Duodenal mucosa (tissue), 2 donors: ENCODE results near the gene CCDC178.
"Not testable (repeated sequence)": the region's sequence is repeated elsewhere in the genome, so short reads cannot be mapped to it uniquely, and the experiment has no call there.

Experiments
- H3K27ac ChIP-seq: one replicate; pipeline ENCODE4 v1.7.0; 2013; ENCODE audit warnings: low read depth, low read length
- H3K27me3 ChIP-seq, 2 donors: one replicate each; pipeline ENCODE4 v1.7.0; 2013; ENCODE audit warnings: low read length in 2 of 2, control low read depth in 1 of 2; ENCODE audit not compliant: insufficient read depth in 2 of 2, control insufficient read depth in 1 of 2
- H3K36me3 ChIP-seq, 2 donors: one replicate each; pipeline ENCODE4 v1.7.0; 2013; ENCODE audit warnings: low read length in 2 of 2, control low read depth in 1 of 2; ENCODE audit not compliant: insufficient read depth in 2 of 2, control insufficient read depth in 1 of 2
- H3K4me1 ChIP-seq, 2 donors: one replicate each; pipeline ENCODE4 v1.7.0; 2013; ENCODE audit warnings: low read length in 2 of 2, control low read depth in 1 of 2; ENCODE audit not compliant: insufficient read depth in 2 of 2, control insufficient read depth in 1 of 2
- H3K4me3 ChIP-seq, 2 donors: one replicate each; pipeline ENCODE4 v1.7.0; 2013; ENCODE audit warnings: low read length in 2 of 2, low read depth in 1 of 2
- H3K9ac ChIP-seq, 2 donors: one replicate each; pipeline ENCODE4 v1.7.0; 2013; ENCODE audit warnings: low read length in 2 of 2, low read depth in 1 of 2
- H3K9me3 ChIP-seq, 2 donors: one replicate each; pipeline ENCODE4 v1.7.0; 2013; ENCODE audit warnings: low read length in 2 of 2, control low read depth in 1 of 2; ENCODE audit not compliant: control insufficient read depth in 1 of 2

Gene CCDC178

DNA sequence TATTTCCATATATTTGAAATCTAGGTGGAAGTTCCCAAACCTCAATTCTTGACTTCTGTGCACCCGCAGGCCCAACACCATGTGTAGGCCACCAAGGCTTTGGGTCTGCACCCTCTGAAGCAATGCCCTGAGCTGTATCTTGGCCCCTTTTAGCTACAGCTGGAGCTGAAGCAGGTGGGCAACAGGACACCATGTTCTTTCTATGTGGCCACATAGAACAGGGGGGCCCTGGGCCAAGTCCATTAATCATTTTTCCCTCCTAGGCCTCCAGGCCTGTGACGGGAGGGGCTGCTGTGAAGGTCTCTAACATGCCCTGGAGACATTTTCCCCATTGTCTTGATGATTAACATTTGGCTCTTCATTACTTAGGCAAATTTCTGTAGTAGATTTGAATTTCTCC is 488.2 kb downstream of the CCDC178 start:
- not testable (repeated sequence) for H3K27ac ChIP-seq, H3K9me3 ChIP-seq, H3K4me3 ChIP-seq, H3K27me3 ChIP-seq, H3K9ac ChIP-seq, H3K4me1 ChIP-seq, H3K36me3 ChIP-seq

DNA sequence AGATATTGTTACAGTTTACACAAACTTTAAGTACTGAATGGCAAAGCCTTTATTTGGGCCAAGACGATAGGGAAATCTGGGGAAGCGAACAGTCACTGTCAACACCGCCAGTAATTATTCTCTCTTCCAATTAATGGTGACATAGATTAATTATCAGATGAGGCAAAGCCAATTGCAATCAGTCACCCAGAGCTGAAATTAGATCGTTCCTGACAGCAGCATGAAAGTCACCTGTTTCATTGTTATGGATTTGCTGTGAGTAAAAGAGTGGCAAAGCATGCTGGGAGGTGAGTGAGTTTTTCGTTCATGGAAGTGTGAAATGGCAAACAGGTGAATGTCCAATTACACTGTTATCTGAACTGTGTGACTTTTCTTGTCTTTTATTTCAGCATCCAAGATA is 502.9 kb downstream of the CCDC178 start:
- Histone ChIP-seq H3K9me3 (no peaks in the 10 kb centered on the region), H3K4me1 (no peaks in the 10 kb centered on the region), H3K9ac (no peak overlapping the region), H3K4me3 (no peak overlapping the region), H3K27me3 (no peaks in the 10 kb centered on the region), H3K36me3 (no peaks in the 10 kb centered on the region), H3K27ac (no peak overlapping the region)

DNA sequence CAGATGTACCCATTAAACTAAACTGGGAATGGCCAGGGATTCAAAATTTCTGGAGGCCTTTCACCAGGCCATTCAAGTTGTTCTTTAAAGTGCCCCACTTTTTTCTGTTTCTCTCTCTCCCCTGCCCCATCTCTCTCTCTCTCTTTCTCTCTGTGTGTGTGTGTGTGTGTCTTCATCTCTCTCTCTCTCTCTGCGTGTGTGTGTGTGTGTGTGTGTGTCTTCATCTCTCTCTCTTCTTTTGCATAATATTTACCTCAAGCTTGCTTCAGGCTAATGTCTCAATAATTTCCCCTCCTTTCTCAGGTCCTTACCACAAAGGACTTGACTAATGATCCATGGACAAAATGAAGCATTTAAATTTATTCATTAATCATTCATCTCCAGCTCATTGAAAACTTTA is 503.5 kb downstream of the CCDC178 start:
- no peak overlapping the region for H3K27ac ChIP-seq

GRCh38 chr18:32934201-32934600 is 506.3 kb downstream of the CCDC178 start:
- Histone ChIP-seq H3K27me3 (no peaks in the 10 kb centered on the region), H3K9me3 (no peaks in the 10 kb centered on the region), H3K36me3 (no peaks in the 10 kb centered on the region), H3K4me3 (no peak overlapping the region), H3K27ac (no peak overlapping the region), H3K9ac (no peak overlapping the region), H3K4me1 (no peaks in the 10 kb centered on the region)

More for the DNA sequence above, 503.5 kb downstream of the CCDC178 start:
- no peaks in the 10 kb centered on the region for H3K9me3 ChIP-seq
- no peak overlapping the region for H3K9ac ChIP-seq
- no peaks in the 10 kb centered on the region for H3K36me3 ChIP-seq
- H3K27me3 ChIP-seq = no peaks in the 10 kb centered on the region
- H3K4me1 ChIP-seq = no peaks in the 10 kb centered on the region
- H3K4me3 ChIP-seq = no peak overlapping the region

DNA sequence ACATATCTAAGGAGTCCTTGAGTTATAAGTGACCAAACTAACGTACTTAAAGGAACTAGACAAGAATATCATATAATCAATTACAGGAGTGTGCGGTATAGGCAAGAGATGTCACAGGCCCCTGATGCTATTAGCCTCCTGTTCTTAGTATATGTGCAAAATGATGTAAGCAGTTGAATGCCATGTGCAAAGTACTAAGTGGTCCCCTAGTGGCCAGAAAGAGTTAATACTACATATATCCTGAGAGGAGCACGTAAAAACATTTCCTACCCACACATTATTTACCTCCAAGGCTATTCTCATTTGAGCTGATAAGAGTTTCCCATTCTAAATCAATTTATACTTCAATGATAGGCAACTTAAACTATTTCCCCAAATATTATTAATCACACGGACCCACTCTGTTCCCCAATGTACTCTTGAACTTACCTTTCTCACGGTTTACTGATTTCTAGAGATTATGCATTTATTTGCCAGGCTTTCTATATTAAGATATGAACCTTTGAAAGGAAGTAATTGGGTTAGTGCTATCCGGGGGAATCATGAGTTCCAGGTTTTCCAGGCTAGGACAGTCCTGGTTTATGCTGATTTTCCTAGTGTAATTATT is 509.7 kb downstream of the CCDC178 start:
- H3K4me3 ChIP-seq = no peak overlapping the region
- no peak overlapping the region for H3K27ac ChIP-seq
- no peaks in the 10 kb centered on the region for H3K9me3 ChIP-seq
- no peak overlapping the region for H3K9ac ChIP-seq
- no peaks in the 10 kb centered on the region for H3K36me3 ChIP-seq
- no peaks in the 10 kb centered on the region for H3K4me1 ChIP-seq
- H3K27me3 ChIP-seq = no peaks in the 10 kb centered on the region

DNA sequence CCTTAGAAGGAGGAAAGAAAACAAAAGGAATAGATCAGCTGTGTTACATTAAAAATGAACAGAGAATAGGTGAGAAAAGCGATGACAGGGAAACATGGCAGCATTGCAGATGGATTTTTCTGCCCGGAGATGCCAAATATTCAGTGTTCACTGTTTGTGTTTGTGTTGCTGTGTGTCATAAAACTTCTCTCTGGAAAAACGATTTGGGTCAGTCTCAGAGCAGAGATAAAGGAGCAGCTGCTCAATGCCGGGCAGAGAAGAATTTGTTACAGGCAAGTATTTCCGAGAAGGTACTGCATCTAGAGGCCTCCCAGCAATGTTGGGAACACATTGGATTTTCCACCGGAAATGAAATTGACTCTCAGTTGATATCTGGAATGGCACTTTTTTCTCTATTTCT is 511.3 kb downstream of the CCDC178 start:
- Histone ChIP-seq H3K27ac (no peak overlapping the region), H3K9me3 (no peaks in the 10 kb centered on the region), H3K4me1 (no peaks in the 10 kb centered on the region), H3K36me3 (no peaks in the 10 kb centered on the region), H3K4me3 (no peak overlapping the region), H3K9ac (no peak overlapping the region), H3K27me3 (no peaks in the 10 kb centered on the region)

DNA sequence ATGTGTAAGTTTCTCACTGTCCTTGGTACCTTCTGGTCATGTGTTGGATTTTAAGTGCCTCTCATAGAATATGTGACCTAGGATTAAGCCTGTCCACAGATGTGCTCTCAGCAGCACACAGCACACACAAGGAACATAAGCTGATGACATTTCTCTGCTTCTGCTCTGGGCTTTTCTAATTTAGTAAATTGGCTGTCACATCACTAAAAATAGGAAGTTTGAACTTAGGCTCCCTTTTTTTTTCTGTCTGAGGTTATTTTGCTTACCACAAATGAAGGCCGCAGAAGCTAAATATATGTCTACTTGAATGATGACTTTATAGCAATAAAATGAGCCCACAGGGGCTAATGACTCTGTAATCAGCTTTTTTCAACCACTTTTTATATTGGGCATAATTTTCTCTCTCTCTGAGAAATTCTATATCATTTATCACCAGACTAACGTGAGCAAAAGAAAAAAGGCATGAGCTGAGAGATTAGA is 517.5 kb downstream of the CCDC178 start:
- Histone ChIP-seq H3K4me1 (no peaks in the 10 kb centered on the region), H3K27ac (no peak overlapping the region), H3K4me3 (no peak overlapping the region), H3K27me3 (no peaks in the 10 kb centered on the region), H3K9ac (no peak overlapping the region), H3K9me3 (no peaks in the 10 kb centered on the region), H3K36me3 (no peaks in the 10 kb centered on the region)

DNA sequence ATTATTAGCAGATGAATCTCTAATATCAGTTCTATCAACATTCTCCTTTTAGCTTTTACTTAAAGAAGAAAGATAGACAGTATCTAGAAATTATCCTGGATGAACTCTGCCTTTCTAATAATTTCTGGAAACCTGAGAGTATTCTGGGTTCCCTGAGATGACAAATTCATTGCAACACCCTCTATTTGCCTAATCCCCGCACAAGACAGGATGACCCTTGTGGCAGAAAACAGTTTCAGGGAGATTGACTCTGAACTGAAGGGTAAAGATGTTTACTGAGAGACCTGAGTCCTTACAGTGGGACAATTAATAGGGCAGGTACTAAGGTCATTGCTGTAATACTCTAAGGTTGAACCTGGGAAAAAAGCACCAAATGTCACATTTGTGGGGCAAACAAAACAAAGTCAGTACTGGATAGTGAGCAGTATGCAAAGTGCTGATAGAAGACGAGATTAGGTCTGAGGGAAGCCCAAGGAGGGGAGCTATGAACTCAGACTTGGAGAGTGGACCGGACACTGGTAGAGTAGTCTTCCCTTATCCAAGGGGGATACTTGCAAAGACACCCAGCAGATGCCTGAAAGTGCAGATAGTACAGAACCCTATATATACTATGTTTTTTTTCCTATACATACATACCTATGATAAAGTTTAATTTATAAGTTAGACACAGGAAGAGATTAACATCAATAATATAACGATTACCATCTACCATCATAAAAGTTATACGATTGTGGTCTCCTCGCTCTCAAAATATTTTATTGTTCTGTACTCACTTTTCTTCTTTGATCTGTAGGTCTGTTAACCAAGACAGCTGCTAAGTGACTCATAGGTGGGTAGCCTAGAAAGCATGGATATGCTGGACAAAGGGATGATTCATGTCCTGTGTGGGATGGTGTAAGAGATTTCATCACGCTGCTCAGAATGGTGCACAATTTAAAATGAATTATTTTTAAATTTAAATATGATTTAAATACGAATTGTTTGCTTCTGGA is 519.4 kb downstream of the CCDC178 start:
- Histone ChIP-seq H3K4me1 (no peaks in the 10 kb centered on the region), H3K27ac (no peak overlapping the region), H3K4me3 (no peak overlapping the region), H3K27me3 (no peaks in the 10 kb centered on the region), H3K9me3 (no peaks in the 10 kb centered on the region), H3K36me3 (no peaks in the 10 kb centered on the region), H3K9ac (no peak overlapping the region)

DNA sequence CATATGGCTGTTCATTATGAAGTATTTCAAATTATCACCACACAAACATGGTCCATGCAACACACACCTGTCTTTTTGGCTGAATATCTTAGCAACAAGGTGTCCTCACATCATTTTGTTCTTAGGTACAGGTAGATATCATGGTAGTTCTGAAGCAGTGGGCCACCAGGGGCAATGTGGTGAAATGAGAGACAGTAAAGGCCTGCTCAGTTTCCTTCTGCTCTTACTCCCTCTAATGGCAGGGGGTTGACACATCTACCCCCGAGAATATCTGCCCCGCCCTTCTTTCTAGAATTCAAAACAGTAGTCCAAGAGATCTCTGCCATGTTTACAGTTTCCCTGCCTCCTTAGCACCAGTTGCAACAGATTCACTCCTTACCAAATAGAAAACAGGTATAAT is 520.7 kb downstream of the CCDC178 start:
- no peaks in the 10 kb centered on the region for H3K4me1 ChIP-seq
- no peaks in the 10 kb centered on the region for H3K36me3 ChIP-seq
- H3K27ac ChIP-seq = no peak overlapping the region
- no peaks in the 10 kb centered on the region for H3K9me3 ChIP-seq
- no peaks in the 10 kb centered on the region for H3K27me3 ChIP-seq
- no peak overlapping the region for H3K9ac ChIP-seq
- H3K4me3 ChIP-seq = no peak overlapping the region

DNA sequence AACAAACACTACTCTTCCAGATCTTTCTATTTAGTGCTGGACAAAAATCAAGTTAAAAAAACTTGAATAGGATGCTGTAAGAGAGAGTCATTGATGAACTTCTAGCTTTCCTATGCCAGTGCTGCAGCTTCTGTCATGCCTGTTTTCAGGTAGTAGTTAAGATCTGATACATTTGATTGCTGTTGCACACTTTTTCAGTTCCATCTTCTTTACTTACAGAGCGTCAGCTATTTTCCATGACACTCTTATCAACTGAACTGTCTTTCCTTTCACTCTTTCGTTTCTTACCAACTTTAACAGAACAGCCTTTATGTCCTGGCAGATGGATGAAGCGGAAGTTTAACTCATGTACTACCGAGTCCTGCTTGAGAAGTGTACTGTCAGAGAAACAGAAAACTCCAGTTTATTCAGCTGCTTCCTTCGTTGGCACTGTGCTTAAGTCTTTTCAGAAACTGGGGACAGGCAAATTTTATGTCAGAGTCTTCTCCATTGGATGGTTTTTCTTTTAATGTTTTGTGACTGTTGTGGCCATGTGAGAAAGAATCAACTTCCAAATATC is 521.8 kb downstream of the CCDC178 start:
- Histone ChIP-seq H3K36me3 (no peaks in the 10 kb centered on the region), H3K4me3 (no peak overlapping the region), H3K27ac (no peak overlapping the region), H3K9ac (no peak overlapping the region), H3K9me3 (no peaks in the 10 kb centered on the region), H3K27me3 (no peaks in the 10 kb centered on the region), H3K4me1 (no peaks in the 10 kb centered on the region)
